Type B pancreatic cell (in vitro differentiated cells): ENCODE results near the gene WDR59. TPM values are rescaled to one million over a fixed set of nuclear protein-coding genes. Genes with fewer than 3 reads are reported as not detected.

Experiments
- DNase-seq: peaks from one replicate; pipeline ENCODE4 v3.0.0; 2021; ENCODE audit warnings: mixed read lengths; ENCODE audit not compliant: unreplicated experiment; ENCODE audit errors: extremely low spot score
- H3K27ac Mint-ChIP-seq: 2 replicates; pipeline ENCODE4 v1.8.0; 2021; ENCODE audit warnings: mild to moderate bottlenecking, mixed read lengths
- H3K27me3 Mint-ChIP-seq: 2 replicates; pipeline ENCODE4 v1.8.0; 2021; ENCODE audit warnings: mixed read lengths
- H3K36me3 Mint-ChIP-seq: 2 replicates; pipeline ENCODE4 v1.8.0; 2021; ENCODE audit warnings: mixed read lengths
- H3K4me1 Mint-ChIP-seq: one replicate; pipeline ENCODE4 v1.8.0; 2021; ENCODE audit warnings: mixed read lengths; ENCODE audit not compliant: unreplicated experiment
- H3K4me3 Mint-ChIP-seq: 2 replicates; pipeline ENCODE4 v1.8.0; 2021; ENCODE audit warnings: mild to moderate bottlenecking, mixed read lengths
- H3K9me3 Mint-ChIP-seq: 2 replicates; pipeline ENCODE4 v1.8.0; 2021; ENCODE audit warnings: mixed read lengths
- CTCF ChIP-seq: fragments of 200-600 bp; sonication (generic); conservative IDR thresholded peaks from 2 replicates; pipeline ENCODE4 v1.5.0; 2021; ENCODE audit warnings: antibody characterized with exemption, mild to moderate bottlenecking
- total RNA-seq: library from RNA; stranded (reverse); gene quantifications from 2 replicates; pipeline ENCODE4 v1.2.1, GENCODE V29; 2021; ENCODE audit warnings: low replicate concordance

WDR59 gene
- total RNA-seq, 1 donor from 2014 or later = 88.9 TPM

GRCh38 chr16:74931445-74931844 is 53.5 kb downstream of the WDR59 start:
- peaks cover 3% of the 10 kb centered on the region for H3K9me3 Mint-ChIP-seq
- TF ChIP-seq CTCF = no peak
- no peaks in the 10 kb centered on the region for H3K27me3 Mint-ChIP-seq
- no peak overlapping the region for H3K4me3 Mint-ChIP-seq
- H3K27ac Mint-ChIP-seq = no peak overlapping the region
- H3K36me3 Mint-ChIP-seq = peaks cover 12% of the 10 kb centered on the region
- no peak for DNase-seq
- no peaks in the 10 kb centered on the region for H3K4me1 Mint-ChIP-seq

- Mint-ChIP-seq H3K4me1 (no peaks in the 10 kb centered on the region), H3K27me3 (no peaks in the 10 kb centered on the region), H3K4me3 (no peak overlapping the region), H3K36me3 (peaks cover 12% of the 10 kb centered on the region), H3K27ac (no peak overlapping the region), H3K9me3 (peaks cover 3% of the 10 kb centered on the region)
- DNase-seq = no peak
- TF ChIP-seq CTCF = no peak
Measured at GRCh38 chr16:74929636-74930035, 55.3 kb downstream of the WDR59 start.

GRCh38 chr16:74926805-74927204 is 58.1 kb downstream of the WDR59 start:
- no peak overlapping the region for H3K4me3 Mint-ChIP-seq
- H3K27ac Mint-ChIP-seq = no peak overlapping the region
- no peak for DNase-seq
- H3K9me3 Mint-ChIP-seq = peaks cover 3% of the 10 kb centered on the region
- H3K27me3 Mint-ChIP-seq = no peaks in the 10 kb centered on the region
- H3K36me3 Mint-ChIP-seq = peaks cover 13% of the 10 kb centered on the region
- no peaks in the 10 kb centered on the region for H3K4me1 Mint-ChIP-seq
- TF ChIP-seq CTCF = no peak

- Mint-ChIP-seq H3K9me3 (no peaks in the 10 kb centered on the region), H3K27ac (no peak overlapping the region), H3K4me1 (no peaks in the 10 kb centered on the region), H3K27me3 (no peaks in the 10 kb centered on the region), H3K4me3 (no peak overlapping the region), H3K36me3 (peaks cover 21% of the 10 kb centered on the region)
- no peak for DNase-seq
- no peak for TF ChIP-seq CTCF
Measured at GRCh38 chr16:74923766-74924460, 61.0 kb downstream of the WDR59 start.

- no peaks in the 10 kb centered on the region for H3K4me1 Mint-ChIP-seq
- H3K27me3 Mint-ChIP-seq = no peaks in the 10 kb centered on the region
- H3K4me3 Mint-ChIP-seq = no peak overlapping the region
- no peaks in the 10 kb centered on the region for H3K9me3 Mint-ChIP-seq
- TF ChIP-seq CTCF = no peak
- H3K36me3 Mint-ChIP-seq = peaks cover 34% of the 10 kb centered on the region
- no peak for DNase-seq
- H3K27ac Mint-ChIP-seq = no peak overlapping the region
Measured at GRCh38 chr16:74922150-74923138, 62.5 kb downstream of the WDR59 start.
